ENCODE measurements around the gene SLC10A1. TPM values are rescaled to one million over a fixed set of nuclear protein-coding genes. Genes with fewer than 3 reads are reported as not detected.
A peak's percentile ranks its signal among the peaks of the same experiment; 100 is the strongest.

The SLC10A1 gene
- total RNA-seq, 1 experiment from 2014 or later = not detected

- H4K91ac ChIP-seq (ENCODE audit: insufficient read length, low read depth, low read length) = no peak overlapping the region
- peaks cover 20 to 57% (median 40%) of the 10 kb centered on the region in 3 experiments for H3K36me3 Mint-ChIP-seq (ENCODE audit: insufficient read depth in 1 of 3, low read depth in 3 of 3)
Observed at GRCh38 chr14:69779088-69779487, 18.0 kb downstream of the SLC10A1 start.

More at GRCh38 chr14:69779088-69779487, 18.0 kb downstream of the SLC10A1 start:
- Histone ChIP-seq H3K14ac (ENCODE audit: insufficient read depth, low read length) (no peak overlapping the region), H3K27ac (ENCODE audit: insufficient read length, low read depth, low read length) (no peak overlapping the region), H3K23ac (ENCODE audit: insufficient read length, low read depth, low read length) (no peak overlapping the region), H3K23me2 (ENCODE audit: insufficient read length, low read depth, low read length, poor library complexity, severe bottlenecking) (no peaks in the 10 kb centered on the region), H2BK120ac (ENCODE audit: low read depth, low read length, poor library complexity, severe bottlenecking) (no peak overlapping the region), H3K79me2 (ENCODE audit: insufficient read depth, low read length) (no peaks in the 10 kb centered on the region; the same call in 1 of the 2 replicates), H3K27me3 (ENCODE audit: insufficient read depth, low read length) (no peaks in the 10 kb centered on the region), H3K9ac (ENCODE audit: extremely low read depth, insufficient read length, low read length) (no peak overlapping the region), H2AFZ (ENCODE audit: low read length) (no peak overlapping the region), H3T11ph (ENCODE audit: low read length) (no peak overlapping the region), H3K4ac (ENCODE audit: low read depth, low read length) (no peak overlapping the region), H3K79me1 (ENCODE audit: insufficient read depth, low read depth, low read length, poor library complexity, severe bottlenecking) (no peaks in the 10 kb centered on the region), H2BK20ac (ENCODE audit: low read depth, low read length, poor library complexity, severe bottlenecking) (no peak overlapping the region), H2BK15ac (ENCODE audit: low read depth, low read length) (no peak overlapping the region), H4K20me1 (ENCODE audit: control insufficient read depth, insufficient read depth, insufficient read length) (no peaks in the 10 kb centered on the region), H3K4me1 (ENCODE audit: insufficient read depth, low read length) (no peaks in the 10 kb centered on the region), H4K5ac (ENCODE audit: insufficient read length, low read depth, low read length) (no peak overlapping the region), H3K9me3 (ENCODE audit: control insufficient read depth, low read depth, low read length) (no peaks in the 10 kb centered on the region), H3K18ac (ENCODE audit: insufficient read length, low read depth, low read length) (no peak overlapping the region), H4K8ac (replicated peaks; ENCODE audit: insufficient read length, low read depth, low read length) (no peak overlapping the region), H2AK5ac (ENCODE audit: insufficient read length, low read length) (no peak overlapping the region), H3K4me2 (ENCODE audit: insufficient read depth, insufficient read length, low read length) (no peak overlapping the region), H2BK5ac (ENCODE audit: insufficient read length, low read length) (no peak overlapping the region), H3K56ac (ENCODE audit: insufficient read length, low read depth, low read length) (no peak overlapping the region), H2BK12ac (ENCODE audit: insufficient read length, low read depth, low read length) (no peak overlapping the region)
- Mint-ChIP-seq H3K4me1 (no peaks in the 10 kb centered on the region), H3K27ac (peak overlapping the region in 1 of 3 experiments; percentile 1; a peak in 1 of 7 replicates), H3K27me3 (ENCODE audit: low read depth) (no peaks in the 10 kb centered on the region), H3K4me3 (no peak overlapping the region), H3K9me3 (no peaks in the 10 kb centered on the region)
- DNase-seq = no peak
- TF ChIP-seq CTCF (conservative IDR thresholded peaks at IDR 0.05) = no peak
- WGBS (ENCODE audit: extremely low coverage, insufficient read length, low lambda C conversion rate) = no CpG with 5 or more reads among the region's 2 CpGs

Data from H9 (cell line).